ENCODE results near the gene ALS2. TPM values are rescaled to one million over a fixed set of nuclear protein-coding genes. Genes with fewer than 3 reads are reported as not detected.

Gene ALS2
- total RNA-seq, 4 donors from 2014 or later = 20.4 to 33.8 (median 29.2) TPM

DNA sequence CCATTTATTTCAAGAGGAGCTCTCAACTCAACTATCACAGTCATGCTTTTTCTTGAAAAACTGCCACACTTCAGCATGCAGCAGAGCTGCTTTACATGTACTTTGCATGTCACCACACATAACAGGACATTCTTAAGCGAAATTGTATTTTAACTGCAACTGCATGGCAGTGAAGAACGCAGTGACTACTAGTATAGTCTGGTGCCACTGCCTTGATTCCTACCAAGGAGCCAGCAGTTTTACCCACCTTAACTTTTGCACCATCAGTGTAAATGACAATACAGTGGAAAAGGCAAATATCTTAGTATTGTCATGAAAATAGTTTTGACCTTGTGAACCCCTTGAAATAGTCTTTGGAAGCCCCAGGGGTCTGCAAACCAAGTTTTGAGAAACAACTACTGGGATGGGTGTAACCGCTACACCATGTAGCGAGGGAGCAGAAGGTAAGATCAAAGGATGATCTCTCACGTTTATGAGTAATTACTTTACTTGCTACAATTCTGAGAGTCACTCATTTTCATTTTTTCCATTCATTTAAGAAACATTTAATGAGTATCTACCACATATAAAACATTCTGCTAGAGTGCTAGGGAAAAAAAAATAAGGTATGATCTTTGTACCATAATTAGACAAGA, 50.0 kb downstream of the ALS2 start:
- Histone ChIP-seq H3K9me3 (no peaks in the 10 kb centered on the region), H3K27me3 (no peaks in the 10 kb centered on the region), H3K4me3 (no peak overlapping the region), H3K4me1 (no peaks in the 10 kb centered on the region), H3K36me3 (peaks cover 0 to 57% (median 3%) of the 10 kb centered on the region in 3 donors), H3K27ac (no peak overlapping the region)
- TF ChIP-seq, protein P1, sequence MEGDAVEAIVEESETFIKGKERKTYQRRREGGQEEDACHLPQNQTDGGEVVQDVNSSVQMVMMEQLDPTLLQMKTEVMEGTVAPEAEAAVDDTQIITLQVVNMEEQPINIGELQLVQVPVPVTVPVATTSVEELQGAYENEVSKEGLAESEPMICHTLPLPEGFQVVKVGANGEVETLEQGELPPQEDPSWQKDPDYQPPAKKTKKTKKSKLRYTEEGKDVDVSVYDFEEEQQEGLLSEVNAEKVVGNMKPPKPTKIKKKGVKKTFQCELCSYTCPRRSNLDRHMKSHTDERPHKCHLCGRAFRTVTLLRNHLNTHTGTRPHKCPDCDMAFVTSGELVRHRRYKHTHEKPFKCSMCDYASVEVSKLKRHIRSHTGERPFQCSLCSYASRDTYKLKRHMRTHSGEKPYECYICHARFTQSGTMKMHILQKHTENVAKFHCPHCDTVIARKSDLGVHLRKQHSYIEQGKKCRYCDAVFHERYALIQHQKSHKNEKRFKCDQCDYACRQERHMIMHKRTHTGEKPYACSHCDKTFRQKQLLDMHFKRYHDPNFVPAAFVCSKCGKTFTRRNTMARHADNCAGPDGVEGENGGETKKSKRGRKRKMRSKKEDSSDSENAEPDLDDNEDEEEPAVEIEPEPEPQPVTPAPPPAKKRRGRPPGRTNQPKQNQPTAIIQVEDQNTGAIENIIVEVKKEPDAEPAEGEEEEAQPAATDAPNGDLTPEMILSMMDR (IDR thresholded peaks at IDR 0.05) = no peak
- no peak for TF ChIP-seq POLR2A (IDR thresholded peaks at IDR 0.05)
- DNase-seq = no peak

DNA sequence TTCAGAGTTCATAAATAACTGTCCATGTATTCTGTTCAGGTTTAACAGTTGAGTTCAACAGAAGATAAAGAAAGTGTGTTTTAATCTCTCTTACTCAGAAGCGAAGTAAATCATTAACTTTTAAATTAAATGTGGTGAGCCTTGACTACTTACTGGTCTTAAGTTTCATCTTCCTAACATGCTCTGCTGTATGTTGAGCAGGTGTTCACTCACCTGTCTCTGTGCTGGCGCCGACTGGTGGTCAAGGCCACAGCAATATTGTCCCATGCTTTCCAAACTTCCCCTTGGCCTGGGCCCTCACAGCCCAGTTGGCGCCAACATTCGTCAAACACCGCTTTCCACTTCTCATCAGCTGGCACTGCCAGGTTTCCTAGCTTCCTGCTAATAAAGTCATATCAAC, 65.3 kb downstream of the ALS2 start:
- no peak overlapping the region for H3K27ac ChIP-seq
- TF ChIP-seq POLR2A (IDR thresholded peaks at IDR 0.05) = no peak
- TF ChIP-seq, protein P1 (IDR thresholded peaks at IDR 0.05) = peak in 3 of 6 experiments; percentile 49 to 60 (median 57)
- H3K36me3 ChIP-seq = peaks cover 0 to 68% (median 0%) of the 10 kb centered on the region in 3 donors

DNA sequence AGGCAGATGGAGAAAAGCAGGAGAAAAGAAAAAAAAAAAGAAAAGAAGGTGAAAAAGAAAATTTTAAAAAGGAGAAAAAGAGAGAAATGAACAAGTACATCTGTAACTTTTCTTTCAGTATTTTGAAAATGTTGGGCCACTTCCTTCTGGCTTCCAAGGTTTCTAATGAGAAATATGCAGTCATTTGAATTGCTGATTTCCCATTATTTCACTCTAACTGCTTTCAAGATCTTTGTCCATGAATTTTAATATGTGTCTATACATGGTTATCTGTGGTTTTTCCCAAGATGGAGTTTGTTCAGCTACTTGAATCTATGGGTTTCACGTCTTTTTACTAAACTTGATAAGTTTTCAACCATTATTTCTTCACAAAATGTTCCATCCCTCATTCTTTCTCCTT, 68.0 kb downstream of the ALS2 start:
- H3K9me3 ChIP-seq = no peaks in the 10 kb centered on the region
- H3K27ac ChIP-seq = no peak overlapping the region
- TF ChIP-seq, protein P1 (IDR thresholded peaks at IDR 0.05) = no peak
- no peak for TF ChIP-seq POLR2A (IDR thresholded peaks at IDR 0.05)
- no peaks in the 10 kb centered on the region for H3K27me3 ChIP-seq
- no peak for DNase-seq
- H3K4me3 ChIP-seq = no peak overlapping the region
- H3K4me1 ChIP-seq = no peaks in the 10 kb centered on the region
- peaks cover 0 to 79% (median 0%) of the 10 kb centered on the region in 3 donors for H3K36me3 ChIP-seq

More for the DNA sequence above, 65.3 kb downstream of the ALS2 start:
- no peaks in the 10 kb centered on the region for H3K9me3 ChIP-seq
- no peak overlapping the region for H3K4me3 ChIP-seq
- H3K27me3 ChIP-seq = no peaks in the 10 kb centered on the region
- peak in 2 of 3 donors; percentile 74 to 75 for DNase-seq
- H3K4me1 ChIP-seq = no peaks in the 10 kb centered on the region

DNA sequence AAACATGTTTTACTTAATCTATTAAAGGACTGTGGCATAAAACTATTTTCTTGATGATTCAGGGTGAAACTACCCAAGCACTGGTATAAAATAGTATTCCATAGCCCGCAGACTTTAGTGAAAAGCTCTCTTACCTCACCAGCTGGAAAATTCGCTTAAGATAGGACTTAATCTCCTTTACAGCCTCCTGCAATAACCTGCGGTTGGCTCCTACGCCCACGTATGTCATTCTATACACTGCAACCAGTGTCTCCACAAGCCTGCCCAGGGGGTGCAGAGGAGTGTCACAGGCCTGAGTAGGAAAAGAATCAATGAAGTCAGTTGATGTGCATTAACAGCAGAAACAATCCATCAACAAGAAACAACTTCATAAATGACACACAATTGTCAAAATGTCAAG, 71.0 kb downstream of the ALS2 start:
- Histone ChIP-seq H3K27ac (no peak overlapping the region), H3K27me3 (no peaks in the 10 kb centered on the region), H3K9me3 (no peaks in the 10 kb centered on the region), H3K4me1 (no peaks in the 10 kb centered on the region), H3K4me3 (no peak overlapping the region), H3K36me3 (peaks cover 0 to 81% (median 0%) of the 10 kb centered on the region in 3 donors)
- no peak for DNase-seq
- no peak for TF ChIP-seq POLR2A (IDR thresholded peaks at IDR 0.05)
- TF ChIP-seq, protein P1 (IDR thresholded peaks at IDR 0.05) = no peak

DNA sequence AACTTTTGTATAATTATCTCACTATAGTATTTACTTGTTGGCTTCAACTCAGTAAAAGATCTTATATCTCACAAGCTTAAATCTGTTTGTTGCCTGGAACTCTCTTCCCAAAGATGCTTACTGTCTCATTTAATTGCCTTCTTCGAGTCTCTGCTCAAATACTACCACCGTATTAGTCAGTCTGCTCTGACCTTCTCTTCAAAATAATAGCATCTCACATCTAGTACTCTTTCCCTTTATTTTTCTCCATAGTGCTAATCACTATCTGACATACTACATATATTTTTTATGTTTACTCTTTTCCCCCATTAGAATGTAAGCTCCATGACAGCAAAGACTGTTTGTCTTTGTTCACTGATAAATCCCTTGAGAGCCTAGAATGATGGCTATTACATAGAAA, 71.7 kb downstream of the ALS2 start:
- TF ChIP-seq, protein P1 (IDR thresholded peaks at IDR 0.05) = no peak
- no peak for TF ChIP-seq POLR2A (IDR thresholded peaks at IDR 0.05)
- H3K36me3 ChIP-seq = peaks cover 0 to 81% (median 0%) of the 10 kb centered on the region in 3 donors
- DNase-seq = no peak

More for the DNA sequence above, 71.7 kb downstream of the ALS2 start:
- Histone ChIP-seq H3K9me3 (no peaks in the 10 kb centered on the region), H3K27ac (no peak overlapping the region), H3K4me3 (no peak overlapping the region), H3K4me1 (no peaks in the 10 kb centered on the region), H3K27me3 (no peaks in the 10 kb centered on the region)
